CMK (cell line): ENCODE results near the gene SLU7.

Experiments
- DNase-seq: peaks from one replicate; pipeline ENCODE4 v3.0.0-alpha.2; 2010; ENCODE audit warnings: low read depth

SLU7 gene

GRCh38 chr5:160419458-160420330, 813 bp upstream of the SLU7 start:
- DNase-seq: no peak

- peak; percentile 80 for DNase-seq
Measured at GRCh38 chr5:160399402-160400353, 19.2 kb downstream of the SLU7 start, which contains the start of gene FAM200C. Gene FAM200C (minus strand): TSS chr5:160400054. CDS start chr5:160395490, 4,564 bp downstream.

GRCh38 chr5:160398806-160399205, 20.1 kb downstream of the SLU7 start:
- no peak for DNase-seq

- DNase-seq: no peak
Measured at GRCh38 chr5:160397492-160397891, 21.4 kb downstream of the SLU7 start.

- DNase-seq: no peak
Measured at GRCh38 chr5:160395111-160395510, 23.8 kb downstream of the SLU7 start.

GRCh38 chr5:160390787-160391696, 27.8 kb downstream of the SLU7 start:
- DNase-seq: no peak

- DNase-seq: no peak
Measured at GRCh38 chr5:160387445-160387844, 31.4 kb downstream of the SLU7 start.

- no peak for DNase-seq
Measured at GRCh38 chr5:160385496-160385895, 33.4 kb downstream of the SLU7 start.

GRCh38 chr5:160384681-160385080, 34.2 kb downstream of the SLU7 start:
- no peak for DNase-seq

GRCh38 chr5:160382346-160382745, 36.5 kb downstream of the SLU7 start:
- DNase-seq: no peak

GRCh38 chr5:160380041-160380440, 38.8 kb downstream of the SLU7 start:
- DNase-seq: no peak

- DNase-seq: no peak
Measured at GRCh38 chr5:160379511-160379910, 39.4 kb downstream of the SLU7 start.

- DNase-seq: no peak
Measured at GRCh38 chr5:160378330-160378729, 40.6 kb downstream of the SLU7 start.

- no peak for DNase-seq
Measured at GRCh38 chr5:160377651-160378050, 41.2 kb downstream of the SLU7 start.

GRCh38 chr5:160376416-160376815, 42.5 kb downstream of the SLU7 start:
- DNase-seq: no peak

GRCh38 chr5:160375701-160376100, 43.2 kb downstream of the SLU7 start:
- DNase-seq: no peak

- DNase-seq: no peak
Measured at GRCh38 chr5:160375166-160375565, 43.7 kb downstream of the SLU7 start.

GRCh38 chr5:160371294-160371693, 47.6 kb downstream of the SLU7 start:
- no peak for DNase-seq

GRCh38 chr5:160370713-160371034, 48.2 kb downstream of the SLU7 start:
- DNase-seq: no peak

GRCh38 chr5:160369990-160370712, 48.7 kb downstream of the SLU7 start, which contains the start of gene C1QTNF2:
Gene C1QTNF2 (minus strand): TSS chr5:160370626. CDS start chr5:160355011, 15,615 bp downstream.
- no peak for DNase-seq

- DNase-seq: no peak
Measured at GRCh38 chr5:160367885-160368284, 51.0 kb downstream of the SLU7 start.
